Right lobe of liver (tissue), 6 donors: Measurements from ENCODE around the gene TXLNB. TPM values are rescaled to one million over a fixed set of nuclear protein-coding genes. Genes with fewer than 3 reads are reported as not detected.

ENCODE experiments used
- ATAC-seq, 4 donors: fragments of 200-7000 bp; cut with Tn5 transposase; one replicate each; pipeline ENCODE4 v1.9.1; 2020; ENCODE audit warnings: mild to moderate bottlenecking in 4 of 4, moderate library complexity in 4 of 4
- DNase-seq, 3 donors: peaks; one replicate each; pipeline ENCODE4 v3.0.0-alpha.2; 2020
- H3K27ac ChIP-seq, 3 donors: fragments of 200-600 bp; one replicate each; pipeline ENCODE4 v1.8.0; 2022
- H3K27me3 ChIP-seq, 2 donors: fragments of 200-600 bp; one replicate each; pipeline ENCODE4 v1.8.0; 2022
- H3K36me3 ChIP-seq, 4 donors: fragments of 200-600 bp; sonication (generic) in 1 of 4; one replicate each; pipeline versions ENCODE4 v1.5.1 to v1.8.0; 2017 to 2022; ENCODE audit warnings: control low read depth in 1 of 4
- H3K4me1 ChIP-seq, 4 donors: fragments of 200-600 bp; sonication (generic) in 1 of 4; one replicate each; pipeline versions ENCODE4 v1.5.1 to v1.8.0; 2017 to 2022; ENCODE audit warnings: control low read depth in 1 of 4
- H3K4me3 ChIP-seq, 3 donors: fragments of 200-600 bp; one replicate each; pipeline ENCODE4 v1.8.0; 2022
- H3K9me3 ChIP-seq, 4 donors: fragments of 200-600 bp; sonication (generic) in 1 of 4; one replicate each; pipeline versions ENCODE4 v1.5.1 to v1.8.0; 2017 to 2022; ENCODE audit warnings: control low read depth in 1 of 4
- POLR2A ChIP-seq: fragments of 450-650 bp; IDR thresholded peaks from one replicate; pipeline ENCODE4 v1.6.1; 2017; ENCODE audit warnings: antibody characterized with exemption, mild to moderate bottlenecking
- WGBS: methylation state at CpG from one replicate; pipeline ENCODE4 v1.1.6; 2018; ENCODE audit warnings: low coverage, low lambda C conversion rate; ENCODE audit not compliant: insufficient coverage; ENCODE audit errors: missing lambda C conversion rate; 5-methylcytosine and 5-hydroxymethylcytosine counted together
- intact Hi-C, 2 donors: fragments of 100-400 bp; cut with DNase I; formaldehyde crosslinking; loops; one replicate each; pipeline versions ENCODE4 v1.11.2 to v1.14.1; 2022
- total RNA-seq, 6 experiments: library from RNA; depleted of rRNA in 2 of 6; stranded (reverse); fragments of >200 nt in 2 of 6; fragmentation: NEBNext Ultra II Directional in 3 of 6; extraction: Animal tissue kit (Norgen Biotek cat#: 25700) in 3 of 6; gene quantifications; one replicate each; pipeline versions ENCODE4 v1.1.0 to v1.2.4, GENCODE V29; 2016 to 2023
- TF ChIP-seq, protein P1 (sequence below), 4 donors: fragments of 200-600 bp in 3 of 4; fragments of 450-650 bp in 1 of 4; IDR thresholded peaks; one replicate each; pipeline versions ENCODE4 v1.5.1 to v1.8.0; 2016 to 2022; ENCODE audit warnings: antibody characterized with exemption in 4 of 4, mild to moderate bottlenecking in 2 of 4
- donor health status: DM: no; HTN: yes; CAD: no.
- donor health status: DM: no; HTN: no; CAD: no.
- donor health status: DM: no; HTN: no; CAD: no.
- donor health status: DM: no; HTN: yes; CAD: no.
- donor health status: DM: no; HTN: yes; CAD: no.

The TXLNB gene
- total RNA-seq, 6 experiments from 2014 or later: 0.04 to 0.50 (median 0.14) TPM

DNA sequence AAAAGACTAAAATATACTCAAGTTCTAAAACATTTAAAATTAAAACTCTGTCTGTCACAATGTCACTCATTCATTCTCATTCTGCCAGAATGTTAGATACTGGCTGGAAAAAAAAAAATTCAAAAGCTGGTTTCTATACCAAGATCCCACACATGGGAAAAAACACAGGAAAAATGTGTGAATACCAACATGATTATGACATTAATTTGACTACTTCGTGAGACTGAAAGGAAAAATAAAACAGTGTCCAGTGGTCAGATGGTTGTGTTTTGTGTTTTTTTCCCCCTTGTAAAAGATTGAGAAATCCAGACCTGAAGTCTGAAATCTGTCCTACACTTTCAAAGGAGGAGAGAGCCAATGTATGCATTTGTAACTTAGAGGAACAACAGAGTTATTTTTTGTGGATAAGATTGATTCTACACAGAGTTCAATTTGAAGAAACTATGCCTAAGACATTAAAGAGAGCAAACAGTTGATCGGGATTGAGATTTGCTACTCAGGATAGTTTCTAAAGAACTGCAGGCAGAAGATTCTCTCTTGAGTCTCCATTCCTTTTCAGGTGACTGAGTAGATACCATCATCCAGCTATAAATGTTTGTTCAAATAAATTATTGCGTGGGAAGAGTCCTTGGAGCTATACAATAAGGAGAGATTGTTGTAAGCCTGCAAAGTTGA lies 39.2 kb upstream of the TXLNB start:
- WGBS: 55% methylated on average over 3 of the region's 3 CpGs
- Histone ChIP-seq H3K9me3 (no peaks in the 10 kb centered on the region), H3K36me3 (no peaks in the 10 kb centered on the region), H3K27me3 (no peaks in the 10 kb centered on the region), H3K27ac (no peak overlapping the region), H3K4me3 (no peak overlapping the region), H3K4me1 (no peaks in the 10 kb centered on the region)
- intact Hi-C loops: no loop called here
- ATAC-seq (no peak), DNase-seq (no peak)
- TF ChIP-seq, protein P1, sequence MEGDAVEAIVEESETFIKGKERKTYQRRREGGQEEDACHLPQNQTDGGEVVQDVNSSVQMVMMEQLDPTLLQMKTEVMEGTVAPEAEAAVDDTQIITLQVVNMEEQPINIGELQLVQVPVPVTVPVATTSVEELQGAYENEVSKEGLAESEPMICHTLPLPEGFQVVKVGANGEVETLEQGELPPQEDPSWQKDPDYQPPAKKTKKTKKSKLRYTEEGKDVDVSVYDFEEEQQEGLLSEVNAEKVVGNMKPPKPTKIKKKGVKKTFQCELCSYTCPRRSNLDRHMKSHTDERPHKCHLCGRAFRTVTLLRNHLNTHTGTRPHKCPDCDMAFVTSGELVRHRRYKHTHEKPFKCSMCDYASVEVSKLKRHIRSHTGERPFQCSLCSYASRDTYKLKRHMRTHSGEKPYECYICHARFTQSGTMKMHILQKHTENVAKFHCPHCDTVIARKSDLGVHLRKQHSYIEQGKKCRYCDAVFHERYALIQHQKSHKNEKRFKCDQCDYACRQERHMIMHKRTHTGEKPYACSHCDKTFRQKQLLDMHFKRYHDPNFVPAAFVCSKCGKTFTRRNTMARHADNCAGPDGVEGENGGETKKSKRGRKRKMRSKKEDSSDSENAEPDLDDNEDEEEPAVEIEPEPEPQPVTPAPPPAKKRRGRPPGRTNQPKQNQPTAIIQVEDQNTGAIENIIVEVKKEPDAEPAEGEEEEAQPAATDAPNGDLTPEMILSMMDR (IDR thresholded peaks at IDR 0.05): no peak
- TF ChIP-seq POLR2A: no peak

DNA sequence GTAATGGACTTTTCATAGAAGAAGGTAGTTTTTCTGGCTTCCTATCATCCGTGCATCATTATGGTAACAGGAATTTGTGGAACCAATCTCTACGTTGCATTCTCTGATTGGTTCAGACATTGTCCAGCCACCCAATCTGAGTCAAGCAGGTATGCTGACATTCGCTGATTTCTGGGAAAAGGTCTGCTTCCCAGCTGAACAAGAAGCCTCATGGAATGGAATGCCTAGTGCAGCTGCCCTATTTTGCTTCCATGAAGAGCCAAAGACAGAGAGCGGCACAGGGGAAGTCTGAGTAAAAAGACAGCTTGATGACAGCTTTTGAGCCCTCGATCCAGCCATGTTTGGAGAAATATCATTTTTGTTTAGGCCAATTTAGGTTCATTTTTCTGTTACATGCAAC lies 38.5 kb upstream of the TXLNB start:
- intact Hi-C loops: no loop called here
- TF ChIP-seq, protein P1 (IDR thresholded peaks at IDR 0.05): no peak
- no peak for TF ChIP-seq POLR2A
- no peaks in the 10 kb centered on the region for H3K4me1 ChIP-seq

DNA sequence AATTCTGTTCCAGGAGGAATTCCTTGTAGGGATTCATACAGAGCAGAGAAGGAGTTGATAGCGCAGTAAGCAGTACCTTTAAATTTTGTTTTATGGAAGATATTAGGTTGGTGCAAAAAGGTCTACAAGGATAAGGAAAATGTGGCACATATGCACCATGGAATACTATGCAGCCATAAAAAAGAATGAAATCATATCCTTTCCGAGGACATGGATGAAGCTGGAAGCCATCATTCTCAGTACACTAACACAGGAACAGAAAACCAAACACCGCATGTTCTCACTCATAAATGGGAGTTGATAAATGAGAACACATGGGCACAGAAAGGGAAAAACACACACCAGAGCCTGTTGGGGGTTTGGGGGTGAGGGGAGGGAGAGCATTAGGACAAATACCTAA lies 37.4 kb upstream of the TXLNB start:
- Histone ChIP-seq H3K27ac (no peak overlapping the region), H3K27me3 (no peaks in the 10 kb centered on the region), H3K4me3 (no peak overlapping the region), H3K9me3 (no peaks in the 10 kb centered on the region), H3K4me1 (no peaks in the 10 kb centered on the region), H3K36me3 (no peaks in the 10 kb centered on the region)
- TF ChIP-seq, protein P1 (IDR thresholded peaks at IDR 0.05): no peak
- TF ChIP-seq POLR2A: no peak
- WGBS: 84% methylated on average over 3 of the region's 3 CpGs
- intact Hi-C loops: no loop called here
- DNase-seq (no peak), ATAC-seq (no peak)

More for the DNA sequence above, 38.5 kb upstream of the TXLNB start:
- Histone ChIP-seq H3K9me3 (no peaks in the 10 kb centered on the region), H3K4me3 (no peak overlapping the region), H3K27ac (no peak overlapping the region), H3K36me3 (no peaks in the 10 kb centered on the region), H3K27me3 (no peaks in the 10 kb centered on the region)
- WGBS: 64% methylated on average over 4 of the region's 5 CpGs
- DNase-seq (no peak), ATAC-seq (no peak)

DNA sequence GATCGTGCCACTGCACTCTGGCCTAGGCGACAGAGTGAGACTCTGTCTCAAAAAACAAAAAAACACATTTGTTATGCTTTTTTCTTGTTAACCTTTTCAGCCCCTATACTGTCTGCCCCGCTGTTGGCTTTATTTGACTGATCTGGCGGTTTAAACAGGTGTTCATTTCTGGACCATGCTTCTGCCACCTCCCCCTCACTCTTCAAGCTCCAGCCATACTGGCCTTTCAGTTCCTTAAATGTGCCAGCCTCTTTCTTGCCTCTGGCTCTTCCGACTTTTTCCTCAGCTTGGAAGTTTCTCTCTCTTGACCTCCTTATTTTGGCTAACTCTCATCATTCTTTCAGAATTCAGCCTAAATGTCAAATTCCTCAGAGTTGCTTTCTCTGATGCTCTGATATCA lies 35.2 kb upstream of the TXLNB start:
- WGBS: 86% methylated on average over 5 of the region's 5 CpGs

More for the DNA sequence above, 35.2 kb upstream of the TXLNB start:
- Histone ChIP-seq H3K36me3 (no peaks in the 10 kb centered on the region), H3K4me3 (no peak overlapping the region), H3K4me1 (no peaks in the 10 kb centered on the region), H3K27me3 (no peaks in the 10 kb centered on the region), H3K27ac (no peak overlapping the region), H3K9me3 (no peaks in the 10 kb centered on the region)
- DNase-seq (no peak), ATAC-seq (no peak)
- intact Hi-C loops: no loop called here
- TF ChIP-seq, protein P1 (IDR thresholded peaks at IDR 0.05): no peak
- TF ChIP-seq POLR2A: no peak
